HG03575 (cell line): ENCODE measurements around the gene SMC6.

Source experiments
- ATAC-seq: cut with Tn5 transposase; IDR thresholded peaks from one replicate; pipeline ENCODE4 v1.9.1; 2021; ENCODE audit not compliant: unreplicated experiment, insufficient number of reproducible peaks, low FRiP score; ENCODE audit errors: extremely low read depth

The SMC6 gene

DNA sequence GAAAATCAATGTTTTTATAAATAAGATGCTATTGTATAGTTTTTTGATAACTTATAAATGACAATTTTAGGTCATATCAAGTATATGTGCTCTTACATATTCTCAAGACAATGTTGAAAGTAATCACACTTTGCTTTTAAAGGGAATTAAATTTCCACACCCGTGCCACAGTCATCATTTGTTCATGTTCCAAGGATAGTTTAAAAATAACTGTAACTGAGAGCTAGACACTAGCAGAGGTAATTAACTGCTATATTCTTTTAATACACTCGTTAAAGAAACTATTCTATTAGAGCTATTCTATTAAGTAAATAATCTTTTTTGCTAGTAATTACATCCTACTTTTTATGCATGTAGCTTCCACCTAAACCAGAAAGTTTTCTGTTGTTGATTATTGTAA is 18.3 kb upstream of the SMC6 start:
- ATAC-seq = no peak

DNA sequence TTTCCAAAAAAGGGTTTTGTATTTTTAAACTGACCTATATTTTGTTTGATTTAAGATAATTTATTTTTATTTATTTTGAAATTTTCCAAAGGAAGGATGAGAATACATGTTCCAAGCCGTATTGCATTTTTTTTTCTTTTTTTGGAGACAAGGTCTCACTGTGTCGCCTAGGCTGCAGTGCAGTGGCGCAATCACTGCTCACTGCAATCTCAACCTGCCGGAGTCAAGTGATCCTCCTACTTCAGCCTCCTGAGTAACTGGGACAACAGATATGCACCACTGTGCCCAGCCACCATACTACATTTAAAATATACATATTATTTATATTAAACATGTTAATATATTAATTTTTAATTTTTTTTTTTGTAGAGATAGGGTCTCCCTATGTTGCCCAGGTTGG is 15.3 kb upstream of the SMC6 start:
- ATAC-seq = no peak

DNA sequence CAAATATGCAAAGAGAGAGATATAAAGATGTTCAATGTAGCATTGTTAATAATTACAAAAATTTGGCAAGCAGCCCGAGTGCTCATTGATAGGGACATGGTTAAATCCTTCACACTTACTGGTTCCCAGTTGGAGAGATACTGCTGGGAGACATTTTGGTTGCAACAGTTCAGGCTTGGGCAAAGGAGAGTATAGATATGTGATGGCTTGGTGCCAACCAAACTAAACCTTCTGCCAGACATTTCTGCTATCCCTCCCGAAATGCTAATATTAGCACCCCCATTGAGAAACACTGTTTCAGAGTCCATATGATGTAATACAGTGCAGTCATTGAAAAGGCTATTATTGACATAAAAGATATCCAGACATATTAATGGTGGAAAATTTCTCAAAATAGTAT is 11.8 kb upstream of the SMC6 start:
- ATAC-seq = no peak

DNA sequence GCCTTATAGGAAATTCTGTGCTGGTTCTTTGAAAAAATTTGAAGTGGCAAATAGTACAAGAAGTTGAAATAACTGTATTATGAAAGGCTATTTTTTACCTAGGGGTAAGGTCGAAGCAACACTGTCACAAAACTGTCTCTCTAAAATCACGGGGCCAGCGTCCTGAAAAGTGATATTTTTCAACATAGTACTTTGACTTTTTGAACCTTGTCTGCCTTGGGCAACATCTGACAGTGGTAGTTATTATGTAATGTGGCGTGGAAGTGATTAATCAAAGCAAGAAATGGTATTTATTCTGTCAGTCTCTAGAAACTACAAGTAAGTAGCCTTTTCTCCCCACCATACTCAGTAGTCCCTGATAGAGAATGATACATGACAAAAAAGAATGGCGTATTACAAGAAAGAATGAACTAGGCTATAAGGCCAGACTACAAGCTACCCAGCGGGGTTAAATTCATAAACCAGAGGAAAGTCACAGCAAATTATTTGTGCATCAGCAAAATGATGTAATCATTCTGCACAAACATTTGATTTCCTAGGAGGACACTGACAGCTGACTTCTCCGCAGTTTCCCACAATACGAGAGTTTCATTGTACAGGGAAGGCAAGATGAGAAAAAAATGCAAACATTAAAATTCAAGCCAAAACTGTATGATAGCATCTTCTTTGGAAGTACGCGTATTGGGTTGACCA is 10.2 kb upstream of the SMC6 start:
- no peak for ATAC-seq

DNA sequence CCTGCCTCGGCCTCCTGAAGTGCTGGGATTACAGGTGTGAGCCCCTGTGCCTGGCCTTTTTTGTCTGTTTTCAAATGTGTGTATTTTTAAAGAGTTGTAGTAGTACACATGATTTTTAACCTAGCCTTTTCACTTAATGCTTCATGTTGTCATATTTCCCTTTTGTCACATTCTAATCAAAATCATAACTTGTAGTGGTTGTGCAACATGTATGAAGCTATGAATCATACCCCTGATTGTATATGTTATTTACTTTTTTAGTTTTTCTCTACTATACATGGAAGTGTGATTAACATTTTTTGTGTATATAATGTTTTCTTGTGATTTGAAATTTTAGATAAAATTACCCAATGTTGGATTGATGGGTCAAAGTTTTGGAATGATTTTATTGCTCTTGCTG is 8.8 kb upstream of the SMC6 start:
- no peak for ATAC-seq

DNA sequence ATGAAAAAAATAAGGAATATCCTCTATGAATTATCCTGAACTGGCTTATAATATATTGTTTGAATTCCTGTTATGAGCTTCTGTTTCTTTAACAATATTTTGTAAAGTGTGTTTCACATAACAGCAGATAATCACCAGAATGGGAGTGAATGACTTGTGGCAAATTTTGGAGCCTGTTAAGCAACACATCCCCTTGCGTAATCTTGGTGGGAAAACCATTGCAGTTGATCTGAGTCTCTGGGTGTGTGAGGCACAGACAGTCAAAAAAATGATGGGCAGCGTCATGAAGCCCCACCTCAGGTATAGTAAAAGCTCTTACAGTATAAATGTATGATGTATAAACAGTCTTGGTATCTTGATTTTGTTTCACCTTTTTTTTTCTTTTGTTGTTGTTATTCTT is 6.2 kb upstream of the SMC6 start:
- ATAC-seq = no peak

DNA sequence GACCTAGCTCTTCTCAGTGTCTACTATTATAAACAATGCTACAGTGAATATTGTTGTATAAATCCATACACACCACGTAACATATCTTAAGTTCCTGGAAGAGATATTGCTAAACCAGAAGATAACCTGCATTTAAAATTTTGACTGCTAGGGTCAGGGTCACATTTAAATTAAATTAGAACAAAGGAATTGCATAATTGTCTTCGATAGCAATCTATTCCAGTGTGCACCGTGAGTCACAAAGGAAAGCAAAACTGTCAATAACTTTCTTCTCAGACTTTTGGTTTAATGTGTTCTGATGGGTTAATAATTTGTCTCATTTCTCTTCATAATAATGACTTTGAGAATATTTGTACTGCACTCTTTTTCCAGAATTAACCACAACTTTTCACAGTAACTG is 4.5 kb upstream of the SMC6 start:
- ATAC-seq = no peak

DNA sequence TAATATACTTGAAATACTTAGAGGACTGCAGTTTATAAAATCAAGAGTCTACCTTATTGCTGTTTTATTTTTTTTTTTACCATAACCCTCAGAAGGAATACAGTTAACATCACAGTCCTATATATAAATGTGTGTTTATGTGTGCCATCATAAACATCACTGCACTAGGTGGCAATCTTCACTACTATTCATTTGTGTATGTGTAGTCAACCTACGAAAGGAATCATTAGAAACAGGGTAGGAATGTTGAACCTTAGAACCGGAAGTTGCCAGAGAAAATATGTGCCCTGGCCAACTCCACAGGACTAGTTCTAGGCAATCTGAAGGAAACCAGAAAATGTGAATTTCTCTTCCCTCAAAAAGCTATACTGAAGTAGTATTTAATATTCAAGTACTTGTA is 3.7 kb upstream of the SMC6 start:
- ATAC-seq = no peak

DNA sequence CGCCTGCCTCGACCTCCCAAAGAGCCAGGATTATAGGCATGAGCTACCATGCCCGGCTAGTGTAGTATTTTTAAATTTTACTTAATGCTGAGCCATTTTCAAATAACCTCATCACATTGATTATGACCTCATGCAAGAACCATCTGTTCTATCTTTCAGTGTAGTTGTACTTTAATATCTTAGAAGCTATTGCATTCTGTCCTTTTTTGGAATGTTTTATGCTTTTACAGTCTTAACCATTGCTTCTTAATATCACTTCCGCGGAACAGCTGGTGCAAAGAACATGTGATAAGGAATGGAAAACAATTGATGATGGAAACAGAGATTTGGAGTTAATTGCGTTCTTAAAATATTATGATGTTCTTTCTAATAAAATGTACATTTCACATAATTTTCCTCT is 3.1 kb upstream of the SMC6 start:
- ATAC-seq = no peak

DNA sequence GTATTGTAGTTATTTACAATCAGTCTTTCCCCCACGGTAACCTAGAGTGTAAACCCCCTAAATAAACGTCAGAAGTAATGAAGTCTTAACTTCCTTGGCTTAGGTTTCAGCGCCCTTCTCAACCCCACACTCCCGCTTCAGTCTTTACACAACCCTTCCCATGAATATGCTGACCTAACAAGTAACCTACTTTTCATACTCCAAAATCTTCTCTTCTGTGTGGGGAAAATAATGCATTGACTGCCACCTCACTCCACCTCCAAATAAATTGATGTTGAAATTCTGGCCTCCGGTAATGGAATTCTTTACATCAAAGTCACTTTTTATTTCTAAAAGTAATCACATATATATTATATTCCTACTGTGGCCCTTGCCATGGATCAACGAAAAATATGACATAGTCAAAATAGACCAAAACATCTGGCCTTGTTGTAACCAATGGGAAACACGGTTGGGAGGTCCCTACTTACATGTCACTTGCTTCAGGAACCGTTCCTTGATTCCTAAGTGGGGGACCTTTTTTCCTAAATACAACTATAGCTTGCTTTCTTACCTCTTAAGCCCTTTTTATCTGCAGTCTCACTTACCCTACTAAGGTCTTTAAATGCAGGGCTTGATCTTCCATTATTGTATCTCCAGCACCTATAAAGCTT is 1.3 kb upstream of the SMC6 start:
- no peak for ATAC-seq

DNA sequence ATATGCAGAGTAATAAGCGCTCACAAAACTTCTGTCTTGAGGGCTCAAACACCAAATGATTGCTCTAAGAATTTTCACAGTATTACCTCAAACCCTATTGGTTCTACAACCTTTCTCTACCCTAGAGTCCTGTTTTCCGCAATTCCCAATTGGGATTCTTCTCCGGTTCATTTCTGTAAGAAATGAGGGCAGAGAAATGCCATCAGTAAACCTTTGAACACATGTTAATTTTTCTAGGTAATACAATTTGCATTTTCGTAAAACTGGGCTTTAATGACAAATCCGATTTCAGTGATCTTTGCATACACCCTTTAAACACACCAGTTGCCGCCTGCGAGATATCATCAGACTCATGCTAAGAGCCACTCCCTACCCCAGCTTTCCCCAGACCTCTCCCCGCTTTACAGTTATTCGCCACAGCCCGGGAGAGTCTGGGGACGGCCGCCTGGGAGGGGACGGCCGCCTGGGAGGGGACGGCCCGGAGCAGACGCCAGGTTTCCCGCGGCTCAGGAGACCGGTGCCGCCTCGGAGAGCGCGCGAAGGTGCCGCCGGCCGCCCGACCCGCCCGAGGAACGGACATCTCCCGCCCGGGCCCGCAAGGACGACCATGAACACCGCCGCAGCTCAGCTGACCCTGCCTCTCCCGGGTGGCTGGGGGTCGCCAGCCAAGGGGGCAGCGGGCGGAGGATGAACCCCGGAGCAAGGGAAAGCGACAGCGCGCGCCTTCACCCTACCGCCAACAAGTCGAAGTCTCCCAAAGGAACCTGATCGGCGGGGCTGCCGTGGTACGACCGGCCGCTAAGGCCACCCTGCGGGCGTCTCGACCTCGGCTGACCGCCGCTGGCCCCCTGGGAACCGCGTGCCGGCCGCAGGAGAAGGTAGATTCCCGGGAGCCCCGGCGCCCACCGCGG is 463 bp downstream of the SMC6 start:
- no peak for ATAC-seq

DNA sequence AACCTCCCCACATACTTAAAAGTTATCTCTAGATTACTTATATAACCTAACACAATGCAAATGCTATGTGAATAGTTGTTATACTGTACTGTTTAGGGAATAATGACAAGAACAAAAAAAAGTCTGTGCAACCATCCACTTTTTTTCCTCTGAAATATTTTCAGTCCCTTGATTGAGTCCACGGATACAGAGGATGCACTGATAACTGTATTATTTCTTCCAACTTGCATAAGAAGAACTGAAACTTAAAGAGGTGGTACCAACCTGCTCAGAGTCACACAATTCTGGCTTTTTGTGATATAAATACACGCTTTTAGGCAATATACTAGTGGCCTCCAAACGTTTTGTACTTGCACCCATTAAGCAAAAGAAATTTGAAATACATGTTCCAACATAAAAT is 1.4 kb downstream of the SMC6 start:
- peak; percentile 22 for ATAC-seq

DNA sequence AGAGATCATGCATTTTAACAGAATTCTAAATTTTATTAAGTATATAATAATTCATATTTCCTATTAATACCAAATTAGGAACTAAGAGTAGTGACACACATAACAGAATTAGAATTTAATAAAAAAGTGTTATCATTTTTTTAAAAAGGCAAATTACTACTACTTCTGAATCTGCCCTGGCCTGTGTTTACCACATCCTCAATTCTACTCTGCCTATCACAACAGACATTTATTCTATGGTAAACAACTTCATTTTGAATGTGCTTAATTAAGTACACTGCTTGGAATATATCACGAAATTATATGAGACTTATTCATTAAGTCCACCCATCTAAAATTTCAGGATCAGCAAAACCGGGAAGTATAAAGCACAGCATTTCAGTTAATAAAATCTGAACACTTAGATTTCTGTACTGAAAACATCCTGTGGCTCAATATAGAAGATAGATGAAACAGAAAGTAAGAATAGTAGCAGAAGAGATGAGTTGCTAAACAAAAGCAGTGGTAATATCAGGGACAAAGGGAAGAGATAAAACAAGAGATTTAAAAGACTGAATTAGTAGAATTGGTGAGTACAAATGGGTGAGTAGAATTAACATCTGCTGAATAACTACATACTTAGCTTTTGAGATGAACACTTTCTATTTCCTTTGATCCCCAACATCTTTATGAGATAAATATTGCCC is 3.7 kb downstream of the SMC6 start:
- no peak for ATAC-seq

DNA sequence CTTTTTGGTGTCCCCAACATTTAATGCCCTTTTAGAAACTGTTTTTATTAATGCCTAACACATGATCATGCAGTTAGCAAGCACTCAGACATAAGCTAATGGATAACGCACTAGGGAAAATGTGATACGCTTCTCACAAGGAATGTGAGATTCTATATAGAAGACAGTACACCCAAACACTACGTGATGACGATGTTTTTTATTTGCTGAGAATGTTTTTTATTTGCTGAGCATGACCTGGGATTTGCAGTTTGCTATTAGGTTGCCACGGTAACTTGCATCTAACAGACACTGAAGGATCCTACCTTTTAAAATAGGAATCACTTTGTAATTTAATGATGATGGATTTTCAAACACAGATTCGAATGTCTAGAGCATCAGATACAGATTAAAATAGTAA is 4.9 kb downstream of the SMC6 start:
- ATAC-seq = no peak

DNA sequence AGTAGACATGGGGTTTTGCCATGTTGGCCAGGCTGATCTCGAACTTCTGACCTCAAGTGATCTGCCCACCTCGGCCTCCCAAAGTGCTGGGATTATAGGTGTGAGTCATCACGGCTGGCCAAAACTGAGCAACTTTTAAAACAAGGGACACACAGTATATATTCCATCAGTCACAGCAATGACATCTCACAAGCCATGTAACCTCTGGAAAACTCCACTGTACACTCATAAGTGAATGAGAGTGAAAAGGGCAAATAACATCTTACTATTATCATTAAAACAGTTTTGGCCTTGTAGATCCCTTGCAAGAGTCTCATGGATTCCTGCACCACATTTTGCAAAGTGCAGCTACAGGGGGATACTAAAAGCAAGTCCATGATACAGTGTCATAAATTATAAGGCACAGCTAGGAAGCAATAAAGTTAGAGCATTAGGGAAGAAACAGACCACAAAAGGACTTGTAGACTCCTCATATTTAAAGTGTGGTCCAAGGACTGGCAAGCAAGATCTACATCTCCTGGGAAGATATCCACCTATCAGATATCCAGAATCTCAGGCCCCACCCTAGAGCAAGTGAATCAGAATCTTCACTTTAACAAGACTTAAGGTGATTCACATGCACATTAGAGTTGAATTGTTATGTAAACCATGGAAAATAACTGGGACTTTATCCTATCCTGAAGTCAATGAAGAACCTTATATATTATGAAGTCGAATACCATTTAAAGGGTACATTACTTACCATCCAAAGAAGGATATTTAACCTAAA is 5.7 kb downstream of the SMC6 start:
- ATAC-seq = no peak

DNA sequence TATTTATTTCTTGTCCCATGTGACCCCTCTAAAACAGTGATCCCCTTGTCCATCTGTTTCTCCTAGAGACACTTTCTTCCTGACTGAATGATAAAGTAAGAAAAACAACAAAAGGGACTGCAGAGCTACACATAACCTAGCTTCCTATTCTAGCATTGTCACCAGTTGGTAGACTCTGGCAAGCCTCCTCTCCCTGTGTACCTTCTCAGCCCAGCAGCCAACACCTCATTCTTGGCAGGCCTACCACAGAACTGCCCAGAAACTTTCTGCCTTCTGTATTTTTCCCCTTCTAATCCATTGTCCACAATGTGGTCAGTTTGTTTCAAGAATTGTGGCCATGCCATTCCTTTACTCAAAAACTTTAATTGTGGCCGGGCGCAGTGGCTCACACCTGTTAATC is 13.4 kb downstream of the SMC6 start:
- ATAC-seq = no peak

DNA sequence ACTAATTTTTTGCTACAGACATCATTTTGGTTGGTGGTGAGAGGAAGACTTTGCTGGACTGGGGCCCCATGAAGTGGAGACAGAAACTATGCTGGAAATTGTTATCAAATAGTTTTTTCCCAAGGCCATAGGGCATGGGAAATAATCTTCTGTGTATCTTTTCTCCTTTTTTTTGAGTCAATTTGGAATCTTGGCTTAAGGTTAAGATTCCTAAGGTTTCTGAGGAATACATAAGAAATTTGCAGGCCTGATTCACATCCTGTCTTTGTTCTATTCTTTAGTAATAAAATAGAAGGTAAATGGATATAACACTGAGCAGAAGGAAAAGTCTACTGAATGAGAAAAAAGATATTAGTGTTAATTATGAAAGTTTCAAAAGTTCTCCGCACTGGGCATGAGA is 16.6 kb downstream of the SMC6 start:
- ATAC-seq = no peak

DNA sequence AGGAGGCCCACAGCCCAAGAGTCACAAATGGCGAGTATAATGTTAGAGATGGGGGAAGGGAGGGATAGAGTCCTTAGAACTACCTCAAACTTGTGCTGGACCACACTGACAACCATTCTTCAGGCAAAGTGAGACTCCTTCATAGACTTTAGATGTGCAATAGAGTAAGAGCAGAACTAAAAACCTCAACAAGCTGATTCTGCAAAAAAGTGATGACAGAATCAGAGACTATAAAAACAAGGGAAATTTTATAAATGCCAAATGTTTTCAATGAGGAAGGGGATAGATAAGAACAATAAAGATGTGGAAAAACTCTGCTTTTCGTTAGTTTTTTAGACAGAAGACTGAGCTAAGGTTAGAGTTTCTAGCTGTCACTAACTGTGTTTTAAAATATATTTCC is 17.7 kb downstream of the SMC6 start:
- no peak for ATAC-seq

DNA sequence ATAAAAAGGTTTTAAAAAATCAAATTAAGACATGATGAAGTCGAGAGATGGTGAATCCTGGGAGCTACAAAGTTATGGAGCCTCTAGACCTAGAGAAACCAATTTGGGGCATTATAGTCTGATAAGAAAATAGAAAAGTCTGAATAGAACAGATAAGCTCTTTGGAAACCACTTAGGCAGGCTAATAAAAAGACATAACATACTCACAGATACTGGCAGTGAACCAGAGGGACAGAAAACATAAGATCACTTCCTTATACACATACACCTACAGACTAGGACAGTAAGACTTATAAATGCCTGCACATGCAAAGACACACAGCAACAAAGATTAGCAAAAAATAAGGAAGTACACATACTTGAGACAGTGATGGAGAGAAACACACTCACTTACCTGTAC is 20.0 kb downstream of the SMC6 start:
- ATAC-seq = no peak
